NCI-H2196 treated with DMSO at 0.1 percent for 48 hours (cell line): ENCODE results near the gene APLF.
"Not testable (repeated sequence)": the region's sequence is repeated elsewhere in the genome, so short reads cannot be mapped to it uniquely, and the experiment has no call there.

Source experiments
- DNase-seq: peaks from one replicate; lab custom pipeline; 2025; ENCODE audit not compliant: unreplicated experiment; lab: John Stamatoyannopoulos, UW

The APLF gene

DNA sequence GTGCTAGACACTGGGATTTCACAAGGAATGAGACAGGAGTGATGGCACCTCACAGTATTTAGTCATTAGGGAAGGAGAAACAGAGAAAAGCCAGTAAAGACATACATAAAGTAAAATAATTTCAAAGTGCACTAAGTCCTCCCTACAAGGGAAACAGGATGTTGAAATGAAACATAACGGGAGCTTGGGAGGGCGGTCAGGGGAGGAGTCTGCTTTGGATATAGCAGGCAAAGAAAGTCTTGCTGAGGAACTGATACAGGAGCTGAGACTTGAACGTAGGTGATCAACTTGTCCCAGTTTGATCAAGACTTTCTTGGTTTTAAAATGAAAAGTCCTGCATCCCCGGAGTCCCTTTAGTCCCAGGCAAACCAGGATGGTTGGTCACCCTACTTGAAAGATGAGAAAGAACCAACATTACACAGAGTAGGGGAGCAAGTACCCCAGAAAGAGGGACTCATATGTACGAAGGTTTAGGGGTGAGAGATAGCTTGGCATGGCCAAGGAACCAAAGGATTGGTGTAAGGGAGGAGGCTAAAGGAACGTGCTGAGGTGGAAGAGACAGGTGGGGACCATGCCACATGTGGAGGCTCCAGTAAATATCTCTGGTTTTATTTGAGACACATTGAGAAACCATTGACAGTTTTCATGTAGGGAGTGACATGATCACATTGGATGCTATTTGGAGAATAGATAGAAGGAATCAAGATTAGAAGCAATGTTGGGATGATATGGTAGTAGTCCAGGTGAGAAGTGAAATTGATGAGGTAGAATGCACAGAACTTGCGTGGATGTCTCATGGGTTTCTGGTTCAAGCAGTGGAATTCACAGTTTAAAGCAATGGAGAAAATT lies 28.7 kb upstream of the APLF start:
- DNase-seq: no peak

- peak; percentile 43 for DNase-seq
Measured at GRCh38 chr2:68441179-68441993, 26.0 kb upstream of the APLF start.

DNA sequence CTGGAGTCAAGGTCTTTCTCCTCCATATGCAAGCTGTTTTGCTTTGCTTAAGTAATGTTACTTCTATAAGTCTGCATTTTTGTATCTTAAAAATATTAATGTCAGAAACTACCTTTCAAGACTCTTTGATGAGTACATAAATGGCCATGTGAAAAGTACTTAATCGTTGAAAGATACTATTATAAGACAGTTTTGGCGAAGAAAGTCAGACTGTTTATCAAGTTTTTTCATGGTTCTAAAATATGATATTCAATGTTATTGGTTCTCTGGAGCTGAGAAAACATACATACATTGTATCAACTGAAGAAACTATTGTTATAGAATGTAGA lies 25.4 kb upstream of the APLF start:
- no peak for DNase-seq

- DNase-seq: not testable (repeated sequence)
Measured at GRCh38 chr2:68446425-68446824, 21.0 kb upstream of the APLF start.

GRCh38 chr2:68447118-68447517 lies 20.3 kb upstream of the APLF start:
- DNase-seq: no peak

GRCh38 chr2:68448671-68449653 lies 18.4 kb upstream of the APLF start:
- DNase-seq: no peak

- DNase-seq: no peak
Measured at GRCh38 chr2:68452158-68452900, 15.1 kb upstream of the APLF start.

GRCh38 chr2:68453761-68454360 lies 13.5 kb upstream of the APLF start:
- no peak for DNase-seq

GRCh38 chr2:68454719-68455118 lies 12.7 kb upstream of the APLF start:
- DNase-seq: no peak

DNA sequence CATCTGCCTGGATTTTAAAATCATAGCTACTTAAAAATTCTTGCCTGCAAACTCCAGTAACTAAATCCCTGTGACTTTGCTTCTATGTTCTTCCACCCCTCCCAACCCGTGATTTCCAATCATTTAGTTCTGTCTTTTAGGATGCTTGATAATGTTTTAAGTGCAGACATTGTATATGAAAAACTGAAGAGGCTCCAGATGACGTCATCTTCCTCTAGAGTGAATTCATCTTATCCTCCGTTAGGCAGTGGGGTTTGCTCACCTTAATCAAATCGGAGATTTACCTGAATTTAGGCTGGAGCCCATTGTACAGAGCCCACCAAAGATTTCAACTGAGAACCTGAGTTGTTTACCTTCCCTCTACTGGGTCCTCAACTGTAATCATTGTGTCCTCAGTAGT lies 11.2 kb upstream of the APLF start:
- no peak for DNase-seq

DNA sequence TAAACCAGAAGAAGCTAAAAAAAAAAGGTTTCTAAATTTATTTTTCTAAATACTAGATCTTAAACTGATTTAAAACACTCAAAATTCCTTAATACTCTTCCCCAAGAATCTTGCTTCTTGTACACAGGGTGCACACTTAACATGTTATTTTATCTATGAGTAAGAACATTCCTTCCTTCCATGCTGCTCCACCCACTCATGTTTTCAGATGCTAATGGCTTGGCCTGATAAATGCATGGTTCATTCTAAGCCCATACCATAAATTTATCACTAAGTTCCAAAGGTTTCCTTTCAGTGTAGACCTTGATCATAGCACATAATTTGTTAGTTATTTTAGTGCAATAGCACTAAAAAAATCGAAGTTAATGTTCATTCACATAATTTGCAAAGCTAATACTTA lies 8.4 kb upstream of the APLF start:
- DNase-seq: no peak

DNA sequence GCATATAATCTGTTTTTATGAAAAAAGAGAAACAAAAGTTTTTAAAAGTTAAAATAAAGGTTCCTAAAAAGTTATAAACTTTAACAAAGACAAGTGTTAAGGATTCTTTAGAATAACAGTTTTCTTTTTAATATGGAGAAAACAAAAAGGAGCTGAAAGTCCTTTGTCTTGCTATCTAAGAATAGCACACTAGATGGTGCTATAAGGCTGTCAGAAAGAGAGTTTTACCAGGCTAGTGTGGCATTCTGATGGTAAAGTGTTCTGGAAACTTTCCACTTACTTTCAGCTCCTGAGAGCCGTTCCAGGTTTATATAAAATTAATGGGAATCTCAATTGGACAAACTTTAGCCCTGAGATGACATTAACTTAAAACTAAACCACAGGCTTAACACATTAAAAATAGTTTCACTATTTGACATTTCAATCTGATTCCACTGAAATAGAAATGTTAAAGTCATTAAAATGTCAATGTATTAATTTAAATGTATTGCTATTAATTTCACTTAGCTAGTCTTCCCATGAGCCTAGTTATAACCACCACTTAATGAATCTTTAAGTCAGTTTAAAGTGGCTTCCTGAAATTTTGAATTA lies 4.0 kb upstream of the APLF start:
- DNase-seq: no peak

GRCh38 chr2:68464651-68465050 lies 2.7 kb upstream of the APLF start:
- DNase-seq: no peak

DNA sequence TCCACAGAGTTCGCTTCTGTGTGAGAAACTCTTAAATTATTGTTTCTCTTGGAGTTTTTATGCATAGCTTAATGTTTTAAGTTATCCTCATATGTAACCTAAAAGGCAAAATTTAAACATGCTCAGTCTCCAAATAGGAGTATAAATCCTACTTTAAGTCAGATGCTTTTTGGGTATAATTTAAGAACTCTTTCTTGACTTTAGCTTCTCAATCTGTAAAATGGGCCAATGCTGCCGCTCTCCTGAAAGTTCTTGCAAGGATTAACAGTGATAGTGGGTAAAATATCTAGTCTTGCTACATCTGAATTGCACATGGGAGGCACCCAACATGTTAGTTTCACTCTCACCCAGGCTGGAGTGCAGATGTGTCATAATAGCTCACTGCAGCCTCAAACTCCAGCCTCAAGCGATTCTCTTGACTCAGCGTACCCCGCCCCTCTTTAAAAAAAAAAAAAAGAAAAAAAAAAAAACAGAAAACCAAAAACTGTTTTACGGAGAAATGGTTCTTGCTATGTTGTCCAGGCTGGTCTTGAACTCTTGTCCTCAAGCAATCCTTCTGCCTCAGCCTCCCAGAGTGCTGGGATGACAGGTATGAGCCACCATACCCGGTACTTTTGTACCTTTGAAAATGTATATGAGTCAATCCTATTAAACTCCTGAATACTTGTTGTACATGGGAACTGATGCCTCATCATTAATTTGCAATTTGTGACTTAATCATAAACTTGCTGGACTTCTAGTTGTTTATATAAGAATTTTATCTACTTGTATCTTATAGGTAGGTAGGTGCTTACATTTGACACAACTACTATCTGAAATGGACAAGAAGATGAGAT lies 2.1 kb upstream of the APLF start:
- DNase-seq: no peak

GRCh38 chr2:68466361-68466777 lies 1.0 kb upstream of the APLF start:
- DNase-seq: no peak

DNA sequence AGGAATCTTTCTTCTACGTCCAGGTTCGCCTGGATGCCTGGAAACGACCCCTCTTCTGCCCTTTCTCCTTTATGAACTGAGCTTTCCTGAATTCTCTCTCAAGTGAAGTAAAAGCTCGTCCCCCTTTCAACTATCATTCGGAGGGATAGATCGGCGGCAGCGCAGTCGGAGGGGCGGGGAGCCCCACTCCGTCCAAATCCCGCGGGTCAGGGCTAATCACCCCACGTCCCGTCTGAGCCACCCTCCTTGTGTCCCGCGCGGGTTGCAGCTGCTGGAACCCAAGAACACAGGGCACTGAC lies 658 bp upstream of the APLF start:
- no peak for DNase-seq

DNA sequence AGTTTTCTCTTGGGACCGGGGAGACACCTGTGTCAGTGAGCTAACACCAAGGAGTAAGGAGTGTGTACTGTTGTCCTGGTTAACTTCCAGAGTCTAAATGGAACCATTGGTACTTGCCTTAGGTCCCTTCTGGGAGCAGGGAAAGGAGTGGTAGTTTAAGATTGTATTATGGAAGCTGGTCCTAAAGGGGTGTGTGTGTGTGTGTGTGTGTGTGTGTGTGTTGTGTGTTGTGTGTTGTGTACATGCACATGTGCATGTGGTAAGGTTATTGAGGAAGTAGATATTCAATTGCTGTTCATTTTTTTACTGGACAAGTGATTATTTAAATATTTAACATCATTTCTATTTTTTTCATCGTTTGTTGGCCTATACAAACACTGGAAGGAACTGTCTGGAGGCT lies 1.4 kb downstream of the APLF start:
- no peak for DNase-seq

- DNase-seq: no peak
Measured at GRCh38 chr2:68469935-68470334, 2.5 kb downstream of the APLF start.

DNA sequence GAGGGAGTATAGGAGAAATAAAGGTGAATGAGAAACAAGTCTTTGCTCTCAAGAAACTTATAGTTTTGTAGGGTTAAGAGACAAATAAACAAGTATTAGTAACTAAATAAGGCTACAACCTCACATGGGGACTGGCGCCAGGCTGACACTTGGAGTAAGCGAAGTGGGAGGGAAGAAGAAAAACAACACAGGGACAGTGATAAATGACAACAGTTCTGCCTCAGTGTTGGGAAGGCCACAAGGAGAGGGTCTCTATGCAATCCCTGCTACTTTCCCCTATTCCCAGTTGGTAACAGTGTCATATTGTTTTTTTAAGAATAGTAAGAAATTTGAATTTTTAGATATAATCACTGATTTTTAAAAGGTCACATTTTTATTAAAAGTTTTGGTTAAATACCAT lies 4.0 kb downstream of the APLF start:
- no peak for DNase-seq
